ENCODE measurements around the gene STAM.

Gene STAM

GRCh38 chr10:17655567-17656146 is 11.7 kb downstream of the STAM start:
- Histone ChIP-seq H3K27ac (ENCODE audit: low read length) (no peak overlapping the region), H3K9me2 (replicated peaks; ENCODE audit: insufficient read depth, low read length) (no peaks in the 10 kb centered on the region), H3F3A (ENCODE audit: insufficient read depth, low read length) (no peaks in the 10 kb centered on the region), H3K9me3 (replicated peaks; ENCODE audit: insufficient read depth, low read length) (no peaks in the 10 kb centered on the region), H3K4me1 (ENCODE audit: low read length) (no peaks in the 10 kb centered on the region), H3K9ac (ENCODE audit: low read length) (no peak overlapping the region), H3K36me3 (replicated peaks; ENCODE audit: insufficient read depth, low read length) (peaks cover 4% of the 10 kb centered on the region; the same call in 1 of the 2 replicates), H3K27me3 (replicated peaks; ENCODE audit: insufficient read depth, low read length) (no peaks in the 10 kb centered on the region), H2AFZ (ENCODE audit: low read length) (no peak overlapping the region), H4K20me1 (ENCODE audit: insufficient read depth, low read length) (no peaks in the 10 kb centered on the region), H3K79me2 (ENCODE audit: low read length) (peaks cover 95% of the 10 kb centered on the region), H3K4me2 (ENCODE audit: low read depth, low read length) (no peak overlapping the region), H3K4me3 (ENCODE audit: low read length) (no peak overlapping the region)
- no peak for TF ChIP-seq EZH2 (optimal IDR thresholded peaks at IDR 0.05; ENCODE audit: low read depth, low read length)
- no peak for TF ChIP-seq CTCF (IDR thresholded peaks at IDR 0.05; ENCODE audit: low read length)
- DNase-seq = no peak

- H3K27me3 ChIP-seq (replicated peaks; ENCODE audit: insufficient read depth, low read length) = no peaks in the 10 kb centered on the region
- H3K27ac ChIP-seq (ENCODE audit: low read length) = no peak overlapping the region
- no peak overlapping the region for H3K4me3 ChIP-seq (ENCODE audit: low read length)
- no peak overlapping the region for H3K9ac ChIP-seq (ENCODE audit: low read length)
- H3K4me2 ChIP-seq (ENCODE audit: low read depth, low read length) = no peak overlapping the region
- H3K79me2 ChIP-seq (ENCODE audit: low read length) = peaks cover 82% of the 10 kb centered on the region
- DNase-seq = no peak
- H3F3A ChIP-seq (ENCODE audit: insufficient read depth, low read length) = no peaks in the 10 kb centered on the region
- H2AFZ ChIP-seq (ENCODE audit: low read length) = no peak overlapping the region
- H3K9me3 ChIP-seq (replicated peaks; ENCODE audit: insufficient read depth, low read length) = no peaks in the 10 kb centered on the region
- H3K4me1 ChIP-seq (ENCODE audit: low read length) = no peaks in the 10 kb centered on the region
- no peaks in the 10 kb centered on the region for H3K9me2 ChIP-seq (replicated peaks; ENCODE audit: insufficient read depth, low read length)
- H4K20me1 ChIP-seq (ENCODE audit: insufficient read depth, low read length) = no peaks in the 10 kb centered on the region
- no peak for TF ChIP-seq EZH2phosphoT487 (IDR thresholded peaks at IDR 0.05; ENCODE audit: low read length)
- no peak for TF ChIP-seq EZH2 (optimal IDR thresholded peaks at IDR 0.05; ENCODE audit: low read depth, low read length)
- TF ChIP-seq CTCF (IDR thresholded peaks at IDR 0.05; ENCODE audit: low read length) = no peak
- H3K36me3 ChIP-seq (replicated peaks; ENCODE audit: insufficient read depth, low read length) = peaks cover 4% of the 10 kb centered on the region; the same call in 1 of the 2 replicates
Observed at GRCh38 chr10:17657103-17657500, 13.2 kb downstream of the STAM start.

GRCh38 chr10:17659365-17659764 is 15.4 kb downstream of the STAM start:
- no peak overlapping the region for H2AFZ ChIP-seq (ENCODE audit: low read length)
- H3K36me3 ChIP-seq (replicated peaks; ENCODE audit: insufficient read depth, low read length) = no peaks in the 10 kb centered on the region; the same call in 1 of the 2 replicates
- H4K20me1 ChIP-seq (ENCODE audit: insufficient read depth, low read length) = no peaks in the 10 kb centered on the region
- no peaks in the 10 kb centered on the region for H3K27me3 ChIP-seq (replicated peaks; ENCODE audit: insufficient read depth, low read length)
- no peaks in the 10 kb centered on the region for H3K9me2 ChIP-seq (replicated peaks; ENCODE audit: insufficient read depth, low read length)
- H3K9ac ChIP-seq (ENCODE audit: low read length) = no peak overlapping the region
- H3F3A ChIP-seq (ENCODE audit: insufficient read depth, low read length) = no peaks in the 10 kb centered on the region
- no peak for TF ChIP-seq CTCF (IDR thresholded peaks at IDR 0.05; ENCODE audit: low read length)
- TF ChIP-seq EZH2 (optimal IDR thresholded peaks at IDR 0.05; ENCODE audit: low read depth, low read length) = no peak
- no peak for TF ChIP-seq EZH2phosphoT487 (IDR thresholded peaks at IDR 0.05; ENCODE audit: low read length)
- H3K27ac ChIP-seq (ENCODE audit: low read length) = no peak overlapping the region
- H3K4me3 ChIP-seq (ENCODE audit: low read length) = no peak overlapping the region
- no peaks in the 10 kb centered on the region for H3K9me3 ChIP-seq (replicated peaks; ENCODE audit: insufficient read depth, low read length)
- H3K4me2 ChIP-seq (ENCODE audit: low read depth, low read length) = no peak overlapping the region
- peaks cover 68% of the 10 kb centered on the region for H3K79me2 ChIP-seq (ENCODE audit: low read length)
- no peak for DNase-seq
- H3K4me1 ChIP-seq (ENCODE audit: low read length) = no peaks in the 10 kb centered on the region

All from MM.1S (cell line).